Hematopoietic multipotent progenitor cell treated with erythropoietin and hydrocortisone succinate and interleukin-3 and kit ligand, for 4 days (in vitro differentiated cells): ENCODE results near the gene RGS18.
A peak's percentile ranks its signal among the peaks of the same experiment; 100 is the strongest.
"Not testable (repeated sequence)": the region's sequence is repeated elsewhere in the genome, so short reads cannot be mapped to it uniquely, and the experiment has no call there.

Experiments used
- DNase-seq: peaks from one replicate; pipeline ENCODE4 v3.0.0-alpha.2; 2015

The RGS18 gene

GRCh38 chr1:192167911-192168700, 9.8 kb downstream of the RGS18 start:
- DNase-seq = peak; percentile 74

GRCh38 chr1:192168964-192169363, 10.7 kb downstream of the RGS18 start:
- no peak for DNase-seq

GRCh38 chr1:192170196-192170984, 12.1 kb downstream of the RGS18 start:
- DNase-seq = peak; percentile 91

- peak; percentile 67 for DNase-seq
Observed at GRCh38 chr1:192171123-192171522, 12.9 kb downstream of the RGS18 start.

GRCh38 chr1:192175971-192176370, 17.7 kb downstream of the RGS18 start:
- no peak for DNase-seq

- no peak for DNase-seq
Observed at GRCh38 chr1:192183788-192184187, 25.5 kb downstream of the RGS18 start.

GRCh38 chr1:192186197-192186596, 27.9 kb downstream of the RGS18 start:
- no peak for DNase-seq

GRCh38 chr1:192190066-192190465, 31.8 kb downstream of the RGS18 start:
- DNase-seq = no peak

- no peak for DNase-seq
Observed at GRCh38 chr1:192201303-192201702, 43.0 kb downstream of the RGS18 start.

- DNase-seq = no peak
Observed at GRCh38 chr1:192224396-192224795, 66.1 kb downstream of the RGS18 start.

- no peak for DNase-seq
Observed at GRCh38 chr1:192224846-192225245, 66.6 kb downstream of the RGS18 start.

GRCh38 chr1:192225266-192225665, 67.0 kb downstream of the RGS18 start:
- no peak for DNase-seq

- peak; percentile 44 for DNase-seq
Observed at GRCh38 chr1:192225703-192226102, 67.4 kb downstream of the RGS18 start.

- DNase-seq = no peak
Observed at GRCh38 chr1:192227330-192227729, 69.1 kb downstream of the RGS18 start.

- DNase-seq = not testable (repeated sequence)
Observed at GRCh38 chr1:192227980-192228379, 69.7 kb downstream of the RGS18 start.

GRCh38 chr1:192232817-192233417, 74.7 kb downstream of the RGS18 start:
- no peak for DNase-seq

GRCh38 chr1:192235127-192235526, 76.9 kb downstream of the RGS18 start:
- DNase-seq = no peak
